ENCODE measurements around the gene PRKCD.

DNA sequence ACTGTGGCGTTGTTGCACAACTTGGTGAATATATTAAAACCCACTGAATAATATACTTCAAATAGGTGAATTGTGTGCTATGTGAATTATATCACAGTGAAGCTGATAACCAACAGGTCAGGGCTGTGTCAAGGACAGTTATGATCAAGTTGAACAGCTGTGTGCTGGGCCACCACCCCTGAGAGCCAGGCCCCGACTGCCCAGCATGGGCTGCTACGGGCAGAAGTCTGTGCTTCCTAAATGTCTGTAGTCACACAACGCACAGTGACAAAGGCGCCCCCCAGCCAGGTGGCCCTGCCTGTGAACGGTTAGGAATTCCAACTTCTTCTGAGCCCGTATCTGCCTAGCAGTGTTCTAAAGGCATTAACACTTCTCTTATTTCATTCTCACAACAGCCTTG is 62.0 kb downstream of the PRKCD start:
- TF ChIP-seq EZH2 (IDR thresholded peaks at IDR 0.05) (no peak), POLR2AphosphoS5 (IDR thresholded peaks at IDR 0.05; ENCODE audit: borderline replicate concordance, low read depth, low read length) (no peak)

Measured in SK-N-MC (cell line).